NOMO-1 treated with DMSO at 0.1 percent for 48 hours (cell line): Measurements from ENCODE around the gene NETO1.

Source experiments
- DNase-seq: peaks from one replicate; lab custom pipeline; 2025; ENCODE audit not compliant: unreplicated experiment; lab: John Stamatoyannopoulos, UW

Gene NETO1

GRCh38 chr18:72727776-72728175 lies 140.0 kb downstream of the NETO1 start:
- DNase-seq: no peak

GRCh38 chr18:72727038-72727655 lies 140.6 kb downstream of the NETO1 start:
- no peak for DNase-seq

DNA sequence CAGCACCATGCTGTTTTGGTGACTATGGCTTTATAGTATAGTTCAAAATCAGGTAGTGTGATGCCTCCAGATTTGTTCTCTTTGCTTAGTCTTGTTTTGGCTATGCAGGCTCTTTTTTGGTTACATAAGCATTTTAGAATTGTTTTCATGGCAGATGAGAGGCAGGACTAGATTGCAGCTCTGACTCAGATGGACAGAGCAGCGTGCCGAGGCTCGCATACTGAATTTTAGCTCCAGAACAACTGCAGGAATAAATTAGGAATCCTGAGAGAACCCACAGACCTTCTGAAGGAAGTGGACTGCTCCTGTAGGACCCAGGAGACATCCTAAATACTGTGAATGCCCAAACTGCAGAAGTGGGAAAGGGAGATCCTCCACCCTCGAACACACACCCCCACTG lies 141.6 kb downstream of the NETO1 start:
- DNase-seq: no peak

GRCh38 chr18:72721330-72721729 lies 146.5 kb downstream of the NETO1 start:
- DNase-seq: no peak

GRCh38 chr18:72720116-72720515 lies 147.7 kb downstream of the NETO1 start:
- DNase-seq: no peak

- DNase-seq: no peak
These were observed 163.6 kb downstream of the NETO1 start for GRCh38 chr18:72704202-72704601.

- DNase-seq: no peak
These were observed 166.7 kb downstream of the NETO1 start for GRCh38 chr18:72700961-72701710.

GRCh38 chr18:72697706-72698105 lies 170.1 kb downstream of the NETO1 start:
- no peak for DNase-seq

DNA sequence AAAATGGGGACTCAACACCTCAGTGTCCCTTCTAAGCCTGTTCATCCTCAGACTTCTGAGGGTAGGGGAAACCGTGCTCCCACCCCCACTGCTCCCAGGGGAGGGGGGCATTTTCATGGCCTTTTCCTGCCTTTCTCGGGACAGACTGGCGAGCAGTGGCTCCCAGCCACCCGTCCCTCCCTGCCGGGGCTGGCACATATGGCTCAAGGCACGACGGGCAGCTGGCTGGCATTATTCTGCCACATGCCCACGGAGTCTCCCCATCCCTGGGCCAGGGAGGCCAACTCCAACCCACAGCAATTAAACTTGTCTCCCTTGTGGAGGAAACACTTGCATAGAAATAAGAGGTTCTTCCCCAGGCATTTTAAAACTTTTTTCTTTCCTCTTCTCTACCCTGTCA lies 175.2 kb downstream of the NETO1 start:
- DNase-seq: no peak
